Adrenal gland (tissue), 12 donors: ENCODE measurements around the gene TSPEAR. TPM values are rescaled to one million over a fixed set of nuclear protein-coding genes. Genes with fewer than 3 reads are reported as not detected.
A peak's percentile ranks its signal among the peaks of the same experiment; 100 is the strongest.

Experiments used
- DNase-seq, 7 donors: peaks; one replicate each; pipeline ENCODE4 v3.0.0-alpha.2; 2019 to 2020
- H3K27ac ChIP-seq, 5 donors: fragments of 200-600 bp; sonication (generic) in 4 of 5; 1 replicate in 3 of 5; 2 replicates in 2 of 5; pipeline versions ENCODE4 v1.5.1 to v1.8.0; 2016 to 2020; ENCODE audit warnings: mild to moderate bottlenecking in 1 of 5
- H3K27me3 ChIP-seq: fragments of 200-600 bp; 2 replicates; pipeline ENCODE4 v1.8.0; 2021
- H3K36me3 ChIP-seq, 2 donors: fragments of 200-600 bp; replicated peaks in 1 of 2; 1 replicate in 1 of 2; 2 replicates in 1 of 2; pipeline versions ENCODE4 v1.5.1 to v1.8.0; 2018 to 2022
- H3K4me1 ChIP-seq, 2 donors: fragments of 200-600 bp; replicated peaks in 1 of 2; 1 replicate in 1 of 2; 2 replicates in 1 of 2; pipeline versions ENCODE4 v1.5.1 to v1.8.0; 2018 to 2021
- H3K4me3 ChIP-seq, 4 donors: fragments of 200-600 bp; sonication (generic) in 3 of 4; one replicate each; pipeline ENCODE4 v1.5.1; 2016 to 2018
- H3K9me3 ChIP-seq, 3 donors: fragments of 200-600 bp; sonication (generic) in 1 of 3; replicated peaks in 1 of 3; 1 replicate in 2 of 3; 2 replicates in 1 of 3; pipeline versions ENCODE4 v1.5.1 to v1.8.0; 2016 to 2021
- CTCF ChIP-seq, 6 experiments: fragments of 450-650 bp in 4 of 6; fragments of 200-600 bp in 2 of 6; sonication (generic) in 1 of 6; IDR thresholded peaks; 1 replicate in 5 of 6; 2 replicates in 1 of 6; pipeline versions ENCODE4 v1.5.1 to v1.8.0; 2016 to 2021; ENCODE audit warnings: antibody characterized with exemption in 6 of 6, mild to moderate bottlenecking in 2 of 6, moderate library complexity in 1 of 6
- POLR2A ChIP-seq, 2 donors: fragments of 450-650 bp; IDR thresholded peaks; one replicate each; pipeline ENCODE4 v1.6.1; 2017; ENCODE audit warnings: antibody characterized with exemption in 2 of 2, mild to moderate bottlenecking in 2 of 2, moderate library complexity in 1 of 2
- WGBS, 4 donors: extraction: QIAGEN DNeasy Blood & Tissue Kit in 2 of 4; methylation state at CpG; one replicate each; pipeline versions ENCODE4 v1.1.5 to v1.1.7; 2013 to 2017; 5-methylcytosine and 5-hydroxymethylcytosine counted together
- intact Hi-C, 2 donors: fragments of 100-400 bp; cut with DNase I; formaldehyde crosslinking; loops; one replicate each; pipeline versions ENCODE4 v1.14.1 to v1.15.0; 2022 to 2023
- polyA plus RNA-seq, 3 donors: library from polyadenylated mRNA; stranded (reverse); fragments of 200-250 nt in 2 of 3; fragments of 350-450 nt in 1 of 3; fragmentation: Illumina TruSeq in 1 of 3; extraction: RNeasy Lipid Tissue Mini Kit (QIAGEN cat#74804) in 1 of 3; gene quantifications; one replicate each; pipeline ENCODE4 v1.2.3, GENCODE V29; 2013 to 2014
- total RNA-seq, 9 donors: library from RNA; depleted of rRNA in 4 of 9; stranded (reverse); fragments of >200 nt in 4 of 9; fragments of 120-200 nt in 1 of 9; fragmentation: NEBNext Ultra II Directional in 1 of 9; extraction: Animal tissue kit (Norgen Biotek cat#: 25700) in 1 of 9; gene quantifications; one replicate each; pipeline versions ENCODE4 v1.1.0 to v1.2.4, GENCODE V29; 2013 to 2023
- donor health status: healthy with polysubstance abuse.
- donor health status: Bipolar disorder and iron deficiency.
- donor health status: DM: yes; HTN: yes; CAD: no.
- donor health status: DM: no; HTN: no; CAD: no.
- donor health status: DM: no; HTN: no; CAD: no.
- donor health status: DM: yes; HTN: yes; CAD: no.

TSPEAR gene
- total and polyA plus RNA-seq, 12 donors = not detected

GRCh38 chr21:44539046-44539445 lies 172.3 kb downstream of the TSPEAR start:
- Histone ChIP-seq H3K27ac (no peak overlapping the region), H3K36me3 (no peaks in the 10 kb centered on the region), H3K4me1 (no peaks in the 10 kb centered on the region), H3K9me3 (no peaks in the 10 kb centered on the region), H3K27me3 (no peaks in the 10 kb centered on the region), H3K4me3 (no peak overlapping the region)
- 53 to 79% (median 75%) methylated on average over 12 to 14 of the region's 14 CpGs for WGBS, 4 donors
- TF ChIP-seq CTCF (IDR thresholded peaks at IDR 0.05) = no peak
- no peak for TF ChIP-seq POLR2A (IDR thresholded peaks at IDR 0.05)
- intact Hi-C loops = no loop called here
- DNase-seq = no peak

GRCh38 chr21:44537930-44538911 lies 173.2 kb downstream of the TSPEAR start:
- Histone ChIP-seq H3K27ac (no peak overlapping the region), H3K4me3 (no peak overlapping the region), H3K4me1 (no peaks in the 10 kb centered on the region), H3K36me3 (no peaks in the 10 kb centered on the region), H3K9me3 (no peaks in the 10 kb centered on the region), H3K27me3 (no peaks in the 10 kb centered on the region)
- intact Hi-C loops = no loop called here
- 87 to 91% (median 90%) methylated on average over 18 to 33 of the region's 33 CpGs for WGBS, 4 donors
- DNase-seq = peak in 1 of 7 donors; percentile 31
- TF ChIP-seq CTCF (IDR thresholded peaks at IDR 0.05) = no peak
- no peak for TF ChIP-seq POLR2A (IDR thresholded peaks at IDR 0.05)

GRCh38 chr21:44535963-44536362 lies 175.4 kb downstream of the TSPEAR start:
- DNase-seq = peak in 1 of 7 donors; percentile 1
- Histone ChIP-seq H3K9me3 (no peaks in the 10 kb centered on the region), H3K4me3 (no peak overlapping the region), H3K27ac (no peak overlapping the region), H3K4me1 (no peaks in the 10 kb centered on the region), H3K27me3 (no peaks in the 10 kb centered on the region), H3K36me3 (no peaks in the 10 kb centered on the region)
- intact Hi-C loops = no loop called here
- WGBS, 4 donors = 50 to 71% (median 61%) methylated on average over 7 of the region's 7 CpGs
- TF ChIP-seq CTCF (IDR thresholded peaks at IDR 0.05) (no peak), POLR2A (IDR thresholded peaks at IDR 0.05) (no peak)

GRCh38 chr21:44534688-44535087 lies 176.7 kb downstream of the TSPEAR start:
- no peaks in the 10 kb centered on the region for H3K4me1 ChIP-seq
- TF ChIP-seq POLR2A (IDR thresholded peaks at IDR 0.05) = no peak
- TF ChIP-seq CTCF (IDR thresholded peaks at IDR 0.05) = no peak
- WGBS, 4 donors = 87 to 99% (median 91%) methylated on average over 6 of the region's 6 CpGs
- no peak overlapping the region for H3K27ac ChIP-seq
- no peaks in the 10 kb centered on the region for H3K36me3 ChIP-seq
- H3K9me3 ChIP-seq = no peaks in the 10 kb centered on the region
- no peaks in the 10 kb centered on the region for H3K27me3 ChIP-seq
- DNase-seq = peak in 1 of 7 donors; percentile 5
- H3K4me3 ChIP-seq = no peak overlapping the region
- intact Hi-C loops = no loop called here
